NCI-H2081 treated with DMSO at 0.1 percent for 48 hours (cell line): ENCODE data around the gene IPO13.

Experiments used
- DNase-seq: peaks from one replicate; lab custom pipeline; 2025; lab: John Stamatoyannopoulos, UW

The IPO13 gene

DNA sequence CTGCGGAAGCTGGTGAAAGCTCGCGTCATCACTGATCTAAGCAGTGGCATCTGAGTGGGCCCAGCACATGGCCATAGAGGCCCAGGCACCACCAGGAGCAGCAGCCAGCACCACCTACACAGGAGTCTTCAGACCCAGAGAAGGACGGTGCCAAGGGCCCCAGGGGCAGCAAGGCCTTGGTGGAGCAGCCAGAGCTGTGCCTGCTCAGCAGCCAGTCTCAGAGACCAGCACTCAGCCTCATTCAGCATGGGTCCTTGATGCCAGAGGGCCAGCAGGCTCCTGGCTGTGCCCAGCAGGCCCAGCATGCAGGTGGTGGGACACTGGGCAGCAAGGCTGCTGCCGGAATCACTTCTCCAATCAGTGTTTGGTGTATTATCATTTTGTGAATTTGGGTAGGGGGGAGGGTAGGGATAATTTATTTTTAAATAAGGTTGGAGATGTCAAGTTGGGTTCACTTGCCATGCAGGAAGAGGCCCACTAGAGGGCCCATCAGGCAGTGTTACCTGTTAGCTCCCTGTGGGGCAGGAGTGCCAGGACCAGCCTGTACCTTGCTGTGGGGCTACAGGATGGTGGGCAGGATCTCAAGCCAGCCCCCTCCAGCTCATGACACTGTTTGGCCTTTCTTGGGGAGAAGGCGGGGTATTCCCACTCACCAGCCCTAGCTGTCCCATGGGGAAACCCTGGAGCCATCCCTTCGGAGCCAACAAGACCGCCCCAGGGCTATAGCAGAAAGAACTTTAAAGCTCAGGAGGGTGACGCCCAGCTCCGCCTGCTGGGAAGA, 16.4 kb upstream of the IPO13 start:
- no peak for DNase-seq

DNA sequence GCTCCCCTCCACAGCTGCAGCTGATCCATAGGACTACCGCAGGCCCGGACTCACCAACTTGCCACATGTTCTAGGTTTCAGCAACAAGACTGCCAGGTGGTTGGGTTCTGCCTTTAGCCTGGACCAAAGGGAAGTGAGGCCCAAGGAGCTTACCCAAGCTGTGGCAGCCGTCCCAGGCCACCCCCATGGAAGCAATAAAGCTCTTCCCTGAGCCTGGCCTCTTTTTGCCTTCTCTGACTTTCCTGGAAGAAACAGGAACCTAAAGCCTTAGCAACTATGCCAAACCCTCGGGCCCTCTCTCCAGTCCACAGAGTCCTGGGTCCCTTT, 15.8 kb upstream of the IPO13 start:
- no peak for DNase-seq

DNA sequence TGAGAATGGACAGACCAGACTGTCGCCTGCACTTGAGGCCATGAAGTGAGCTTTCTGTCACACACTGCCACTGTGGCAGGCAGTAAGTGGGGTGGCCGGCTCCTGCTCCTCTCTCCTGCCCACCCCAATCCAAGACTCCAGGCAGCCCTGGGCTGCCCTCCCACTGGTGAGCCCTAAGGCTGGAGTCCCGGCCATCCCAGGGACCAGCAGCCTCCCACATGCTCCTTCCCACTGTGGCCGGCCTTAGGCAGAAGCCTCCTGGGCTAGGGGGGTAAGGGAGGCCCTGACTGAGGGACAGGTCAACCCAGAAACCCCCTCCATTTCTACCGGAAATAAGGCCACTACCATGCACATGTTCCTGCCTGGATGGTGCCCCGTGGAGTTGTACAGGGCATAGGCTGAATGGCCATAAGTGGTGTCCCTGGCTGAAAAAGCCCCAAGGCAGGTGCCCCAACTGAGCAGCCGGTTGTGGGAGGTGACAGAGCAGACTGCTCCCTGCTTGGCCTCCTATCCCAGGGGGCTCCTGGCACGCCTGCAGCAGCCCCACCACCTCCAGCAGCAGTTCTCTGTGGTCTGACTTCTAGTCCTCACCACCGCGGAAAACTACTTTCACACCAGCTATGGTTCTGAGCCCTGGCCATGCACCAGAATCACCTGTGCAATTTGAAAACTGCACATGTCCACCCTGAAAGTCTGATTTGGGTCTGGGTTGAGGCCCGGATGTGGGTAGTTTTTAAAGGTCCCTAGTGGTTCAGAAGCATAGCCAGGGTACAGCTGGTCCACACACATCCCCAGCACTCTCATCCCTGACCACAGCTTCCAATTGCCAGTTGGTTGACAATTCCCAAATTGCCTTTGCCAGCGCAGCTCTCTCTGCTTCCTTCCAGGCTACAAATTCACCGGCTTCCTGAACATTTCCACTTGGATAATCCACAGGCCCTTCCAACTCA, 14.8 kb upstream of the IPO13 start:
- DNase-seq: no peak

DNA sequence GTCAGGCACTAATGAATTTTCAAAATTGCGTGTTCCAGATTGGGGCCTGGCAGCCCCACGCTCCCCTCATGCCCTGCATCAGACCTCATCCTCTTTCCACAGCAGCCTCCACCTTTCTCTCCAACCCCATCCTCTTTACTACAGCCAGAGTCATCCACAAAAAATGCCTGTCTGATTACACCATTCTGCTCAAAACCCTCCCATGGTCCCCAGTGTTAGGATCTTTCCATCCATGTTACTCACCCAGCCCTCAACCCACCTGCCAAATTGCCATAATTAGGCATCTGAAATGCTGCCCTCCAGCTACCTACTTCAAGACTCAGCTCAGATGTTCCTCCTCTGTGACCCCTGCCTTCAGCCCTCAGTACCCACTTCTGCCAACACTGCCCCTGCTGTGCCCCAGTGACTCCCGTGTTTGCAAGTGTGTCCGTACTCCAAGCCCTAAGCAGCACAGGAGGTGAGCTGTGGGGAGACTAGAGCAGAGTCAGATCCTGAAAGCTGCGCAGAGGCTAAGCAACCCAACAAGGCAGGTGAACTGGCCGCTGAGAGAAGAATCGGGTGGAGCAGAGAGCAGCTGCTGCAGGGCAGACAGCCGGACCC, 13.9 kb upstream of the IPO13 start:
- no peak for DNase-seq

DNA sequence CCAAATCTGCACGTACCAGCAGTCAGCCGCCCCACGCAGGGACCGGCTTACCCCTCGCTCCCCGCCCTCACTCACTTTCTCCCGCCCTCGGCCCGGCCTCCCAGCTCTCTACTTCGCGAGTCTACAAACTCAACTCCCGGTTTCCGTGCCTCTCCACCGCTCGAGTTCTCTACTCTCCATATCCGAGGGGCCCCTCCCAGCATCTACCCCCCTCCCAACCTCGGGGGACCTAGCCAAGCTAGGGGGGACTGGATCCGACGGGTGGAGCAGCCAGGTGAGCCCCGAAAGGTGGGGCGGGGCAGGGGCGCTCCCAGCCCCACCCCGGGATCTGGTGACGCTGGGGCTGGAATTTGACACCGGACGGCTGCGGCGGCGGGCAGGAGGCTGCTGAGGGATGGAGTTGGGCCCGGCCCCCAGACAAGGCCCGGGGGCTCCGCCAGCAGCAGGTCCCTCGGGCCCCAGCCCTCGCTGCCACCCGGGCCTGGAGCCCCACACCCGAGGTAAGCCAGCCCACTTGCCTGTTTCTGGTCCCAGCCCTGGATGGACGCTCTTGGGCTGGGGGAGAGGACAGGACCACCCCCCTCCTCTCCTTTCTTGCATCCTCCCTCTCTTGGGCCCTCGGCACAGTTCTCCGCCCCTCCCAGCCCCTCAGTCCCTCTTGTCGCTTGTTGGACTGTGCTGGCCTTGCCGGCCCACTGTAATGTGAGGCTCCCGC, 13.2 kb upstream of the IPO13 start, which contains the start of gene ARTN:
ARTN (plus strand) TSS at position 416 of the 715 bp plus-strand sequence. CDS start 1,856 bp downstream, outside the sequence.
- DNase-seq: no peak

DNA sequence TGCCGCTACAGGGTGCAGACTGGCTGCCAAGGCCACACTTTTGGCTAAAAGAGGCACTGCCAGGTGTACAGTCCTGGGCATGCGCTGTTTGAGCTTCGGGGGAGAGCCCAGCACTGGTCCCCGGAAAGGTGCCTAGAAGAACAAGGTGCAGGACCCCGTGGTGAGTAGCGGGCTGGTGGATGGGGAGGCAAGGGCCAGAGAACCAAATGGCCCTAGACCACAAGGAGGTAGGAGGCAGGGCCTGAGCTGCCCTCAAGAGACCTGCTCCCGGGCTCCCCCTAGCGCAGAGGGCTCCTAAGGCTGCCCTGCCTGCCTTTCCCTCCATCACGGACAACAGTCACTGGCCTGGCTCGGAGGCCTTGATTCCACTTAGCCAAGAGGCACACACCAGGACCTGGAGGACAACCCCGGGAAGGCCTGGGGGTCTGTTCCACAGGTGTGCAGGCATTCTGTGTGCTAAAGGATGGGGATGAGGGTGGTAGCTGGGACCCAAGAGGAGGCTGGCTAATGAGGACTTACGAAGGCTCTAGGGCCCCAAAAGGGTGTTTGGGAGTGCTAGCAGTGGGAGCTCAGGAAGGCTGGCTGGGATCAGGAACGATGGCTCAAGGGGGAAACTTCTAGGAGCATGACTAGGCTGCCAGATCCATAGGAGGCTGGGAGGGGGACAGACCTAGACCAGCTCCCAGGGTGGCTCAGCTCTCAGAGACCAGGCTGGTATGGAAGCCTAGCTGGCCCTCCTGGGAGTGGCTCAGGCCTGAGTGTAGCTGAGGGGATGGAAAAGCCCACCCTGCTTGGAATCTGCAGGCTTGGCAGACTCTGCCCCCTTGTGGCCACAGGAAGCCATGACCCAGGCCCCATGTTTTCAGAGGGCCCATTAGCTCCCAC, 12.4 kb upstream of the IPO13 start:
- DNase-seq: peak; percentile 37

DNA sequence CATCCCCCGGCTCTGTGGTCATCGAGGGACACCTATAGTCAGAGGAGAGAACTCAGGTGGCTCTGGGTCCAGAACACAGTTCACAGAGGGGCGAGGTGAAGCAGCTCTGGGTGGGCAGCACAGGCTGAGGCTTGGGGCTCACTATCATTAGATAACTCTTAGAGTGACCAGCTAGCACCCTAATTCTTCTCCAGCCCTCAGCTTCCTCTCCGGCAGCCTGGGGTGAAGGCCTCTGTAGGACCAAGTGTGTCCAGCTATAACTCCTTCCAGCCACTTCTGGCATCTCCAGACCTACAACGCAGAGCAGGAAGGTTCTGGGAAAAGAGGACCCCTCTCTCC, 11.8 kb upstream of the IPO13 start:
- DNase-seq: no peak

DNA sequence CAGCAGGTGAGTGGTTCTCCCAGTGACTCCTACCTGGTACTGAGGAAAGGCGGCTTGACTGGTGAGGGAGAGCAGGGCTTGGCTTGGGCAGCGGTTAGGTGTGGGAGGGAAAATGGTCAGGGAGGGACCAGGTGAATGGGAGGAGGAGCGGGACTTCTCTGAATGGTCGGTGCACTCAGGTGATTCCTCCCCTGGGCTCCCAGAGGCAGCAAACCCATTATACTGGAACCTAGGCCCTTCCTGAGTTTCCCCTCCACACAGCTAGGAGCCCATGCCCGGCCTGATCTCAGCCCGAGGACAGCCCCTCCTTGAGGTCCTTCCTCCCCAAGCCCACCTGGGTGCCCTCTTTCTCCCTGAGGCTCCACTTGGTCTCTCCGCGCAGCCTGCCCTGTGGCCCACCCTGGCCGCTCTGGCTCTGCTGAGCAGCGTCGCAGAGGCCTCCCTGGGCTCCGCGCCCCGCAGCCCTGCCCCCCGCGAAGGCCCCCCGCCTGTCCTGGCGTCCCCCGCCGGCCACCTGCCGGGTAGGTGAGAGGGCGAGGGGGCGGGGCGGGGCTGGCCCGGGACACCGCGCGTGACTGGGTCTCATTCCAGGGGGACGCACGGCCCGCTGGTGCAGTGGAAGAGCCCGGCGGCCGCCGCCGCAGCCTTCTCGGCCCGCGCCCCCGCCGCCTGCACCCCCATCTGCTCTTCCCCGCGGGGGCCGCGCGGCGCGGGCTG, 10.9 kb upstream of the IPO13 start:
- no peak for DNase-seq

DNA sequence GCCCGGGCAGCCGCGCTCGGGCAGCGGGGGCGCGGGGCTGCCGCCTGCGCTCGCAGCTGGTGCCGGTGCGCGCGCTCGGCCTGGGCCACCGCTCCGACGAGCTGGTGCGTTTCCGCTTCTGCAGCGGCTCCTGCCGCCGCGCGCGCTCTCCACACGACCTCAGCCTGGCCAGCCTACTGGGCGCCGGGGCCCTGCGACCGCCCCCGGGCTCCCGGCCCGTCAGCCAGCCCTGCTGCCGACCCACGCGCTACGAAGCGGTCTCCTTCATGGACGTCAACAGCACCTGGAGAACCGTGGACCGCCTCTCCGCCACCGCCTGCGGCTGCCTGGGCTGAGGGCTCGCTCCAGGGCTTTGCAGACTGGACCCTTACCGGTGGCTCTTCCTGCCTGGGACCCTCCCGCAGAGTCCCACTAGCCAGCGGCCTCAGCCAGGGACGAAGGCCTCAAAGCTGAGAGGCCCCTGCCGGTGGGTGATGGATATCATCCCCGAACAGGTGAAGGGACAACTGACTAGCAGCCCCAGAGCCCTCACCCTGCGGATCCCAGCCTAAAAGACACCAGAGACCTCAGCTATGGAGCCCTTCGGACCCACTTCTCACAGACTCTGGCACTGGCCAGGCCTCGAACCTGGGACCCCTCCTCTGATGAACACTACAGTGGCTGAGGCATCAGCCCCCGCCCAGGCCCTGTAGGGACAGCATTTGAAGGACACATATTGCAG, 10.2 kb upstream of the IPO13 start:
- DNase-seq: no peak

DNA sequence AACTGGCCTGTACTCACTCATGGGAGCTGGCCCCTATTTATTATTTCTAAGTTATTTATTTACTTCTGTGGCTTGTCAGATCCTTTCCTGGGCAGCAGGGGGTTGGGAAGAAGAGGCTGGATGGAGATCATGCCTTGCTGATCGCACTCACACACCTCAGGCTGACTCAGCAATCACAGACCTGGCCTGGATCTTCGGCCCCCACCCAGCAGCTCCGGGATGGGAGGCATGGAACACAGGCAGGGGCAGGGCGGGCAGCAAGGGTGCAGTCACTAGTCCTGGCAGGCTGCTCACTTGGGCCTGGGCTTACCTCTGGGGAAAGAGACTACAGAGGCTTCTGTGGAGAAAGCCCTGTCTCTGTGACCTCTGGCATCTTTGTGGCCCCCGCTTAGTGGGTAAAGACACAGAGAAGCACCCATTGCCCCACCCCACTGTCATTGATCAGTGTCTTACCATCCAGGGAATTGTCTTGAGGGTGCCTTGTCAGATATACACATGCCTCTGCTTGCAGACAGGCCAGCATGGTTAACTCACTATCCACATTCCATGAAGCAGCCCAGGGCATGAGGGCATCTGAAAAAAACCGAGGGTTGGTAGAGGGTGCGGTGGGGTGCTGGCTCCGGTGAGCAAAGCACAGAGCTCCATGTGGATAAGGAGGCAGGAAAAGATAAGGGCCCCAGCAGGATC, 9.4 kb upstream of the IPO13 start:
- no peak for DNase-seq

DNA sequence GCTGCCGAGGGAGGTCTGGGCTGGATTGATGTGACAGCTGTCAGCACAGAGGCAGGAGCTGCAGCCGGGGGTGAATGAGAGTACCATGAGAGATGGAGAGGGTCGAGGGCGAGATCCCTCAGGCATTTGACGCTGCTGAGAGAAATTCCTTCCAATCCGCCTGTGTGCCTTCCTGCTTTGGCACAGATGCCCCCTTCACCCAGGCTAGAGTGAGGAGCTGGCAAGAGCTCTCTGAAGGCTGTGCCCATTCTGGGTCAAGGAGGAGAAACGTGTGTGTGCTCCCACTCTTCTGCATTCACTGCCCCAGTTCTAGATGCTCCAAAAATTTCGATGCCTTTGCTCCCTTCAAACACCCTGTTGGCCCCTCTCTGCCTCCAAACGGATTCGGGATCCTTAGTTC, 8.4 kb upstream of the IPO13 start:
- no peak for DNase-seq

DNA sequence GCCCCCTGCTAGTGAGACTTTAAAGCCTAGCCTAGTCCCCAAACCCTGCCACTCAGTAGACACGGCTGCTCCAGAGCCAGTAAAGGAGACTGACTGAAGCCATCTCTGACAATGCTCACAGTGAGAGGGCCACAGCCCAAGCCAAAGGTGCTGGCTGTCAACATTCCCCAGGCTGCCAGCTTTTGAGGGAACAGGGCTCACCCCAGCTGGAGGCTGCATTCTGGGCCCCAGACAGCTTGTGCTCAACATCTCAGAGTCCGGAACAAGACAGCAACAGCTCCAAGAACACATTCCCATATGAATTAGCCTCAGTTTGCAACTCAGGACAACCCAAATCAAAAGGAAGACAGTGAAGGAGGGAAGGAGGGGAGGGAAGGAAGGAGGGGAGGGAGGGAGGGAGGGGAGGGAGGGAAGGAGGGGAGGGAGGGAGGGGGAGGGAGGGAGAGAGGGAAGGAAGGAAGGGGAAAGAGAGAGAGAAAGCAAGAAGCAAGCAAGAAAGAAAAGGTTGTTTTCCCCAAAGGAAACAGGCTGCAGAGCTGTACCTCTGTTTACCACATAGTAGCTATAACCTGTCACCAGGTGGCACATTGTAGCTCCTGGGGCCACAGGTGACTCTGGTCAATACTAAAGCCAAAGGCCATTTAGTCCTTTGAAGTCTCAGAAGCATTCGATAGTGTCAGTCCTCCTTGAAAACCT, 7.7 kb upstream of the IPO13 start:
- DNase-seq: no peak

DNA sequence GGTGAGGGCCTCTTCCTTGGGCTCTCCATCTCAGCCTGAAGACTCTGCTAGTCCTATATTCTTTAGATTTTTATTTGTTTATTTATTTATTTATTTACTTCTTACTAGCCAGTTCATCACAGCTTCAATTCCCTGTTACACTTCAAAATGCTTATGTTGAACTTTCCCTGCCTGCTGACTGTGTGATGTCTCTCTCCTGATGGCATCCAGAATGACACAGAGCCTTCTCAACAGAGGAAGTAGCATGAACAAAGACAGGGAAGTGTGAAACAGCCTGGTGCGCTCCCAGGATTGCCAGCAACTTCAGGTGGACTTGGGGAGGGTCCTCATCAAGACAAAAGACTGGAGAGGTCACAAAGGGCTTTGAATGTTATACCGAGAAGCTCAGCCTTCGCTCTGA, 4.3 kb upstream of the IPO13 start:
- no peak for DNase-seq

DNA sequence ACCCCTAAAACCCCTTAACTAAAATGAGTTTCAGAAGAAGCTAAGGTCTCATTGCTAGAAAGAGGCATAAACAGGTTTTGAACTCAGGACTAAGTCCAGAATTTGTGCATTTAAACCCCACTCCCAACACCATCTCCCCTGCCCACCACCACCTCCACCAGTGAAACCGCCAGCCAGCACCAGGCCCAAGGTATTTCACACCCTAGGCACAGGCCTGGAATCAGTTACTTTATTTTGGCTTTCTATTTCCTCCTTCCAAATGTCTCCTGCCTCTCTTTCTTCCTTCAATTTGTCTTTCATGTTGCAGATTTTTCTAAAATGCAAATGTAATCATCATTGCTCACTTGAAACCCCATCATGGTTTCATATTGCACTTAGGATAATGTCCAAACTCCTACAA, 1.9 kb upstream of the IPO13 start:
- no peak for DNase-seq

DNA sequence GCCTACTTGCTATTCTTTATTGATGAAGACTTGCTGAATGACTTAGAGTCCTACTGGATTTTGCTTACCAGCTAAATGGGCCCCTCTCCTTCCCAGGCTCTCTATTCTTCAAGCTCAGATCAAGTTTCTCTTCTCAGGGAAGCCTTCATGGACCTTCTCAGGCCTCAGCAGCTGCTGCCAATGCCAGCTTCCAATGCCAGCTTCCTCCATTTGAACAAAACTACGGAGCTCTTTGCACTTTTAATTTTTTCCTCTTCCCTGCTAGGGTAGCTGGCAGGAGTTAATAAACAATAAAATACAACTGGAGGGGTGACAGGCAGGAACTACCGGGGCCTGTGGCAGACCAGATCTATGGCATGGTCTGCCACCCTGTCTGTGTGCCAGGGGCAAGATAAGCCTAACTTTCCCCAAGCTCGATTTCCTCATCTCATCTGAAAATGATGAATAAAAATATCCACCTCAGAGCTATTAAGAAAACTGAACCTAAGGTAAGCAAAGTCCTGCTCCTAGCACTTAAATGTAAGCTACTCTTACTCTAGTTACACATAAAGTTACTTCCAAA, 995 bp upstream of the IPO13 start:
- no peak for DNase-seq

DNA sequence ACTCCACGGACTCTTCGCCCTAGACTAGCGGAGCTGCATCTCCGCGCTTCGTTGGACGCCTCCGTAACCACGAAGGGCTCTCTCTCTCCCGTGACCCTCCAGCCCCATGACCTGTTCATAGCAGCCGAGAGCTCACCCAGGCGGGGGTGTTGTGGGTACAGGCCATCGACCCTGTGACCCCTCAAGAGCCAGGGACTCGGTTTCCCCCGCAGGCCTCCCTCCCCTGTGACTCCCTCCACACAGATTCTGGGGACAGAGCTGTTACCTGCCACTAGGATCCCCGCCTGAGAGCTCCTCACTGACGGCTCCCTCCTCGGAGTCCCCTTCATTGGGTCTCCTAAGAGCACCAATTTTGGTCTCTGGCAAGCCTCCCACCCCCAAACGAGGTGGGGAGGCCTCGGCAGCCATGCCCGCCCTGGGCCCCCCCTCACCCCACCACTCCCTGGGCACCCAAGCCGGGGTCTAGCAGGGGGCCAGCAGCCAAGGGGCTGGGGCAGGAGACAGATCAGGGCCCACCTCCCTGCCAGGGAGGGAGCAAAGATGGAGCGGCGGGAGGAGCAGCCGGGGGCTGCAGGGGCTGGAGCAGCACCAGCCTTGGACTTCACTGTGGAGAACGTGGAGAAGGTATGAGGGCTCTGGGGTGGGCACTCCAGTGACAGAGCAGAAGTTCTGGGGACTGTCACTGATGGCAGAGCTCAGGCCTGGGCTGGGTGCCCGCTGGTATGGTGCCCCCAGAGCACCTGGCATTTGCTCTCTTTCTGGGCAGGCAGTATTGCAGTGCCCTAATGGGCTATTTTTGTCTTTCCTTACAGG, 517 bp downstream of the IPO13 start:
- no peak for DNase-seq

DNA sequence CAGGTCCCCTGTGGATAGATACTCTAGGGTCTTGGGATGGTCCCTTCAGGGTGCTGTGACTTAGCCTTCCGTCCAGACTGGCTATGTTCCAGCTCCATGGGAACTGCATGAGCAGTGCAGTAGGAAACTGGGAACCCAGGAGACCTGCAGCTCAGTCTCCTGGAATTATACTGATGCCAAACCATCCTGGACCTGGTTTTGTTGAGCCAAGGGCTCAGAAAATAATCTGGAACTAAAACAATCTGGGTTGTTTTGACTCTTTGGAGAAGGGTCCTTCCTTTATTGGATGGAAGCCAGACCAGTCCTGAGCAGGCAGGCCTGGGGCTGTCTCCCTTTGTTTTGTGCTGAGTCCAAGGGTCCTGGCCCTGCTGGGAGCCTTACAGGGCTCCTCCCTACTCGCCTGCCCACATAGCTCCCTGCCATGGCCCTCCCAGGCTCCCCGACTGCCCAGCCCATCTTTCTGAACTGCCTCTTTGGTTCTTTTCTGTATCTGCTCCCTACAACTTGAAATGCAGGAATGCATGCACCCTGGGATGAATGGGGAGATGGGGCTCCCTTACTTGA, 1.2 kb downstream of the IPO13 start:
- no peak for DNase-seq
